Activated naive CD8-positive, alpha-beta T cell (primary cell): ENCODE measurements around the gene GPR3.

Experiments used
- H3K27ac Mint-ChIP-seq: one replicate; pipeline ENCODE4 v1.8.0; 2021; ENCODE audit warnings: mixed read lengths
- H3K27me3 Mint-ChIP-seq: one replicate; pipeline ENCODE4 v1.8.0; 2021; ENCODE audit warnings: mixed read lengths
- H3K36me3 Mint-ChIP-seq: one replicate; pipeline ENCODE4 v1.8.0; 2021; ENCODE audit warnings: mixed read lengths
- H3K4me1 Mint-ChIP-seq: one replicate; pipeline ENCODE4 v1.8.0; 2021; ENCODE audit warnings: low read depth, mixed read lengths
- H3K4me3 Mint-ChIP-seq: one replicate; pipeline ENCODE4 v1.8.0; 2021; ENCODE audit warnings: mild to moderate bottlenecking, mixed read lengths
- H3K9me3 Mint-ChIP-seq: one replicate; pipeline ENCODE4 v1.8.0; 2021; ENCODE audit warnings: low read depth, mixed read lengths

GPR3 gene

DNA sequence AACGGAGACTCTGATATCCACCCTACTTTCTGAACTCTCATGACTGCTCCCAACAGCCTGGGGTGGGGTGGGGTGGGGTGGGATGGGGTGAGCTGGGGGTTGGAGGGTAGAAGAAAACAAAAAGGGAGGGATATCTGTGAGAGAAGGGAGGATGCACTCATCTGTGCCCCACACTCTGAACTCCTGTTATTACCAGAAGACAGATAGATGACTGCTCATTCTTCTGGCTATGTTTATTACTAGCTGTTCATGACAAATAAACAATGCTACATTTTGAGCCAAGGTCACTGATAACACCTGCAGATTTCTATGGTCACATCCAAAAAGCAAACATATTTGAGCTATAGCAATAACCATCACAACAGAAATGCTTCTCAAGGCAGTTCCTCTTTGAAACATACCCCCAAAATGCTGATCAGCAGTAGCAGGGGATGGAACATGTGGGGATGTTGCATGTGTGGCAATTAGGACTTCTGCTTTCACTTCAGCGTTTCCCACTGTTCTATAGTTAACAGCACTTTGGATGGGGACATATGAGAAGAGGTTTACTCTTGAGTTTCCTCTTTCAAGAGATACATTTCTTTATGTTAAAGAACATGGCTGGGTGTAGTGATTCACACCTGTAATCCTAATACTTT is 43.3 kb downstream of the GPR3 start:
- H3K4me1 Mint-ChIP-seq: peaks cover 81% of the 10 kb centered on the region
- H3K4me3 Mint-ChIP-seq: peak overlapping the region; percentile 53
- H3K27ac Mint-ChIP-seq: peak overlapping the region; percentile 86
- H3K36me3 Mint-ChIP-seq: peaks cover 10% of the 10 kb centered on the region
- H3K27me3 Mint-ChIP-seq: no peaks in the 10 kb centered on the region
- no peaks in the 10 kb centered on the region for H3K9me3 Mint-ChIP-seq

DNA sequence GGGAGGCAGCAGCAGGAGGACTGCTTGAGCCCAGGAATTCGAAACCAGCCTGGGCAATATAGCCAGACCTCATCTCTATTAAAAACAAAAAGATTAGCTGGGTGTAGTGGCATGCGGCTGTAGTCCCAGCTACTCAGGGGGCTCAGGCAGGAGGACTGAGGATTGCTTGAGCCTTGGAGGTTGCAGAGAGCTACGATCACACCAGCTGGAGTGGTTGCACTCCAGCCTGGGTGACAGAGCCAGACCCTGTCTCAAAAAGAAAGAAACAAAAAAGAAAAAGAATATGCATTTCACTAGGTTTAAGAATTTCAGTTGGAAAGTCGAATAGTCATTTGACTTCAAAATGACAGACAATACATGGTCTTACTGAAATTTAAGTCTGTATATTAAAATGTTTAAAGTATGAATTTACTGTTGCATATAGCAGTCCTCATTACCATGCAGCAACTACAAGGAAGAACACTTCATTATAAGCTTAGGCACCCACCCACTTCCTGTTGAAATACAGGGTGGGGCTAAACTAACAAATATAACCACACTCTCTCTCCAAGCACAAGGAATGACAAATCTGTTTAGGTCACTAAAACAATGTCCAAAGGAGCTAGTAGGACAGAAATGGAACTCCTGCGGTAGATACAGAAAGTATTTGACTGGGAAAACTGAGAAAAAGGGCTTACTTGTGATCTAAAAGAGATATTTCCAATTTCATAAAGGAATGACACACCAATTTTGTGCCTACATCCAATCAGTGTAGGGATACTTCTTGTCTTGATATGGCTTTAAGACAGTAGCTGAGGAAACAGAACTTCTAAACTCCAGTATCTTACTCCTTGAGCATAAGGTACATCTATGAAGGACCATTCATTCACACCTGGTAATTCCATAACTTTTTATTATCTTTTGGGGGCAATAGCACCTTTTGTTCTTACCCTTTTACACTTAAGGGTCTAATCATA is 44.1 kb downstream of the GPR3 start:
- H3K27me3 Mint-ChIP-seq: no peaks in the 10 kb centered on the region
- H3K27ac Mint-ChIP-seq: peak overlapping the region; percentile 86
- H3K4me1 Mint-ChIP-seq: peaks cover 73% of the 10 kb centered on the region
- H3K36me3 Mint-ChIP-seq: peaks cover 10% of the 10 kb centered on the region
- H3K9me3 Mint-ChIP-seq: no peaks in the 10 kb centered on the region
- peak overlapping the region; percentile 53 for H3K4me3 Mint-ChIP-seq

DNA sequence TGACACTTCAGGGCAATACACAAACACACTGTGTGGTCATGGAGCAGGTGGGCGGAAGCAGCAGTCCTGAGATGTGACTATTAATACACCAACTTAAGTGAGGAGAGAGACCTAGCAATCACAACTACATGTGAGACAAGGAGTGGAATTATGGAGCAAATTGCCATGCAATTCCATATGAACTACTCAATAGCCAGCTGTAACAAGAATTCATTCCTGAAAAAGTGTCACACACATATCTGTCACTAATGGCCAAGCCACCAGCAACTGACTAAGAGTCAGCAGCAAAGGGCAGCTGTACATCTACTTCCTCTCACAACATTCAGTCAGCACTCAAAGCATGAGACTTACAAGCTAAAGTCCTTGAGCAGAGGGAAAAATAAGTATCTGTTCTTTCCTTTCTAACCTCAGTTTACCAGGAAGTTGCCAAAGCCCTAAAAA is 46.2 kb downstream of the GPR3 start:
- H3K27me3 Mint-ChIP-seq: no peaks in the 10 kb centered on the region
- peak overlapping the region; percentile 64 for H3K27ac Mint-ChIP-seq
- peaks cover 59% of the 10 kb centered on the region for H3K4me1 Mint-ChIP-seq
- peaks cover 10% of the 10 kb centered on the region for H3K36me3 Mint-ChIP-seq
- no peaks in the 10 kb centered on the region for H3K9me3 Mint-ChIP-seq
- H3K4me3 Mint-ChIP-seq: peak overlapping the region; percentile 30

DNA sequence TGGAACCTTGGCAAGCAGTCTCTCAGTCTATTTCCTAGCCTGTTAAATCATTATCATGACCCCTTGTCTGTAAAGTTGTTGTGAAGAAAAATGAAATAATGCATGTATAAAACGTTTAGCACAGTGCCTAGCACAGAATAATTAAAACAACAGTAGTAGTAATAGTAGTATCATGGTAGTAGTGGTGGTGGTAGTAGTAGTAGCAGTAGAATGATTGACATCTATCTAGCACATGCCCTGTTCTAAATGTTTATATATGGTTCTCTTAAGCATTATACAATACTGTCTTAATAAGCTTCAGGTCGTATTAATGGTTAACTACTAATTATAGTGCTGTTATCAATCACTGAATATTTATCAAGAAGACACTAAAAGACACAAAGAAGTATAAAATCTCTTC is 46.7 kb downstream of the GPR3 start:
- peaks cover 10% of the 10 kb centered on the region for H3K36me3 Mint-ChIP-seq
- peak overlapping the region; percentile 46 for H3K27ac Mint-ChIP-seq
- H3K4me3 Mint-ChIP-seq: no peak overlapping the region

DNA sequence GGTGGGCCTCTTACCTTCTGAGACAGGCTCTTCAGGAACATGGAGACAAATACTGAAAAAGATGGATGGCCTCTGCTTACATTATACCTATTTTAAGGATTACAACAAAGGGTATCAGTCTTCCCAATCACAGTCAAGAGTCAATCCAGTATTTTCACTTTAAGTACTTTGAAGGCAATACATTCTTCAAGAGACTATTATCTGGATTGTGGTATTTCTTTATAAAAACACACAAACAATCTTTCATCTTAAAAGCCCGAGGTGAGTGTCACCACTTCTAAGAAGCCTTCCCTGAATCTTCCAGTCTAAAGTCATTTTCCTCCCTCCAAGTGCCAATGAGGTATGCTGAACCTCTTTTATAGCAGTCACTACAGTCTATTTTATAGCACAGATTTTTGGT is 52.2 kb downstream of the GPR3 start:
- H3K27ac Mint-ChIP-seq: peak overlapping the region; percentile 97
- H3K4me3 Mint-ChIP-seq: peak overlapping the region; percentile 78
- no peaks in the 10 kb centered on the region for H3K27me3 Mint-ChIP-seq
- peaks cover 15% of the 10 kb centered on the region for H3K36me3 Mint-ChIP-seq
- no peaks in the 10 kb centered on the region for H3K9me3 Mint-ChIP-seq
- H3K4me1 Mint-ChIP-seq: peaks cover 51% of the 10 kb centered on the region

More for the DNA sequence above, 46.7 kb downstream of the GPR3 start:
- Mint-ChIP-seq H3K4me1 (peaks cover 59% of the 10 kb centered on the region), H3K9me3 (no peaks in the 10 kb centered on the region), H3K27me3 (no peaks in the 10 kb centered on the region)
